HG03460 (cell line): Measurements from ENCODE around the gene ZFYVE26.

Source experiments
- ATAC-seq: cut with Tn5 transposase; IDR thresholded peaks from one replicate; pipeline ENCODE4 v1.9.1; 2021; ENCODE audit not compliant: unreplicated experiment

The ZFYVE26 gene

GRCh38 chr14:67817750-67818438 lies 1.5 kb upstream of the ZFYVE26 start:
- ATAC-seq: no peak

- no peak for ATAC-seq
Measured at GRCh38 chr14:67815573-67816225, 691 bp downstream of the ZFYVE26 start.

- no peak for ATAC-seq
Measured at GRCh38 chr14:67814821-67815220, 1.6 kb downstream of the ZFYVE26 start.

DNA sequence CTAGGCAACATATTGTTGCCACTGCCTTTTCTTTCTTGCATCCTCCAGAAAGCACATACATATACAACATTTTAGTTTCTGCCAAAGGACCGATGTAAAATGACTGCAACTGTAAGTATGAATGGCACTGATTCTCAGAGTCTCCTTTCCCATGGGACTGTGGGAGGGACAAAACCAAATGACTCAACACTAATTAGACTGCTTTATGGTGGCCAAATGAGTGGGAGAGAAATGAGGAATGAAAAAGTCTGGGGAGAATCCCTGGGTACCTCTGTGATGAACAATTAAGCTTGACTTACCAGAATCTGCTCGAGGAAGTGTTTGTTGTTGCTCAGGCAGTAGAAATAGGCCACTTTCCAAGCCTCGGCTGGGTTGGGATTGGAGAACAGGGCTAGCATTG lies 10.1 kb downstream of the ZFYVE26 start:
- no peak for ATAC-seq

- no peak for ATAC-seq
Measured at GRCh38 chr14:67800743-67801142, 15.6 kb downstream of the ZFYVE26 start.

- ATAC-seq: no peak
Measured at GRCh38 chr14:67798731-67799130, 17.7 kb downstream of the ZFYVE26 start.

GRCh38 chr14:67787673-67788072 lies 28.7 kb downstream of the ZFYVE26 start:
- ATAC-seq: no peak

DNA sequence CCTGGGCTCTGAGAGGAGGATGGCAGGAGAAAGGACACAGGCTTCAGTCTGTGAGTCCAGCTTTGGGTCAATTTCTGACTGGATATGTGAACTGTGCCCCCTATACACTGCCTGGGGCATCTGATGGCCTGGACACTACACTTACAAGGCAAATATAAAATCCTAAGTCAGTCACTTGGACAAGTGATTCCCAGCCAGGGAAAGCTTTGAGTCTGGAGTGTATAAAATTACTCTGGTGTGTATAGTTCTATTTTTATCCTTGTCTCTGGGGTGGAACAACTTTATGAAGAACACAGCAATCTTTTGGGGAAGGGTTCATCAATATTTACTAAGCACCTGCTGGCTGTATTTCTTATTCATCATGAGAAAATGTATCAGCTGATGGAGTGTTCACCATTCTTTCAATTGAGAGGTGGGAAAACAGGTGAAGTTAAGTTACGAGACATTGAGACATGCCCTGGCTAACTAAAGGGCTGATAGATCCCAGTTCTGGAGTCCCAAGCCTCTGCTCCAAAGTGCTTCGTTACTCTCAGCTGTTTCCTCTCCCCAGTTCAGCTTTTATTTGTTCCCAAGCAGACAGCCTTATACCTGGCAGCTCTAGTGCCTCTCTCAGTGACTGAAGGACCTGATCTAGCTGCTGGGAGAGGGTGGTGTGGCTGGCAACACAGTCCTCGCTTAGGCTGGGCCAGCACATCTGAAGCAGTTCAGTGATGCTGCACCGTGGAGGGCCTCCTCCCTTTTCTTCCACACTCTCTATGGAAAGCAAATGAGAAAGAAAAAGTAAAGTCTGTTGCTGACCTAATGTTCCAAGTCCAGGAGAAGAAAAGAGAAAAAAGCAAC lies 30.9 kb downstream of the ZFYVE26 start:
- ATAC-seq: no peak

DNA sequence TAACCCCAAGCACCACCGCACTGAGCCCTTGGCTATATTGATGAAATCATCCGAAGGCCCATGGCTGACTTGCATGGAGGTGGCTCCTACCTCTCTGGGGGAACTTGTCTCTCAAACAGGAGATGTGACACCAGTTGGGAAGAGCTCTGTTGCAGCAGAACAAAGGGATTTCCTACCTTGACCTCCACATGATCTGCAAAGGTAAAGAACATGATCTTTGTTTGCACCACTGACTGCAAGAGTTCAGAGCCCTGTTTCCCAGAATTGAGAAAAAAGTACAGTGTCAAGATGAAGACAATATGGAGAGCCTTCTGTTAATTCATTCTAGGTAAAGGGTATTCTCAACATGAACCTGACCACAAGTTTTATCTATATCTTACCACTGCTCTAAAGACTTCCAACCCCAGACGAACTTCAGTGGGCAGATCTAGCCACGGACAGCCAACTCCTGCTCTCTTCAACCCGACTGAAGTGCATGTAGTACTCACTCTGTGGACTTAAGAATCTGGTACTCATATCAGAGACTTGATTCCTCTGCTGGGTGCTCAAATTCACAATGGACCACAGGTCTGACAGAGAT lies 32.1 kb downstream of the ZFYVE26 start:
- ATAC-seq: no peak

DNA sequence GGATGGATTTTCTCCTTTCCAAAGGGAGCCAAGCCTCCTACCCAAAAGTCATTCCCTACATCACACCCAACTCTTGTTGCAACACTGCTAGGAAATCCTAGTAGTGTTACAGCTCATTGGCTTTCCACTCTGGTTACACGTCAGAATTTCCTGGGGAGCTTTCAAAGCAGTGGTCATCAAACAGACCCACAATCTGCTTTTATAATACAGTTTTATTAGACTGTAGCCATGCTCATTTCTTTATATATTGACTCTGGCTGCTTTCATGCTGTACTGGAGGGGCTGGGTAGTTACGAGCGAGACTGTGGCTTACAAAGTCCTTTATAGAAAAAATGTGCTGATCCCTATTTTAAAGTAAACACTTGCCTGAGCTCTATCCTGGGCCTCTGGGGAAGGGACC lies 34.3 kb downstream of the ZFYVE26 start:
- no peak for ATAC-seq

GRCh38 chr14:67778792-67779191 lies 37.6 kb downstream of the ZFYVE26 start:
- no peak for ATAC-seq

DNA sequence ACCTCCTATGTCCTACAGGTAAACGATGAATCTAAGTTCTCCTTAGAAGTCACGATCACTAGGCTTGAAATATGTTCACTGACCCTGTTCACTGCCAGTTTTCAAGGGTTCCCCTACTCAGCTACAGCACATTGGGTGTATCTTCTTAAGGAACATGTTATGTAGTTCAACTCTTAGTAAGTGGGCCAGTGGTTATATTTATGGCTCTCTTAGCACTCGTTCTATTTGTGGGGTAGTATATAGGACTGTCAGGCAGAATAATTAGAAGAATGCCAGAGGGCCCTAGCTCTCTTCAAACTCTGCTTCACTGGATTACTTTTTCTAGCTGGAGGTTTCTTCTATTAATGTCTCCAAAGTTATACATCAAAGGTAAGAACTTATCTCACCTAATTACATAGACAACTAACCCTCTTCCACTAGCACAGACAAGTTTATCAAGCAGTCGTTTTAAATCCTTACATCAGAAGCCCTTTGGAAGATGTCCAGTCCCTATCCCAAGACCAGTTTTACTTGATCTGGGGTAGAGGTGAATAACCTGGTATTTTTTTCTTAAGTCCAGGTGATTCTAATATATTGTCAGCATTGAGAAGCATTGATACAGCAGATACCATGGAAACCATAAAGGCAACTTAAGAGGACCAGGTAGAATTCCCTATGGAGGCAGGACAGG lies 39.6 kb downstream of the ZFYVE26 start:
- no peak for ATAC-seq

DNA sequence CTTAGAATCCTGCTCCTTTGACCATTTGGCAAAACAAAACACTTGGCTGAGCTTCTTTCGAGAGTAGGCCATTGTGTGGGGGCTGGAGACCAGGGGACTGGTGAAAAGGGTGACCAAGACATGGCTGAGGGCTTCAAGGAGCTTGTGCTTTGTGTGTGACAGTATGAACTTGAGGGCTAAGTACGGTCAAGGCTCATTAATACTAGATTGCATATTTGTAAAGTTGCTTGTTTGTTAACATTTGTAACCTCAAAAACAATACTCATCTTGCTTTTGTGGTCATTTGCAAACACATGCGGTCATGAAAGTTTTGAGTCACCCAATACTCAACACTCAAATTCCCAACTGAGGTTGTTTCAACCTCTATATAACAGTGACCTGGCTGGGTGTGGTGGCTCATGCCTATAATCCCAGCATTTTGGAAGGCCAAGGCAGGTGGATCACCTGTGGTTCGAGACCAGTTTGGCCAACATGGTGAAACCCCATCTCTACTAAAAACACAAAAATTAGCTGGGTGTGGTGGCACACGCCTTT lies 42.5 kb downstream of the ZFYVE26 start:
- ATAC-seq: no peak

DNA sequence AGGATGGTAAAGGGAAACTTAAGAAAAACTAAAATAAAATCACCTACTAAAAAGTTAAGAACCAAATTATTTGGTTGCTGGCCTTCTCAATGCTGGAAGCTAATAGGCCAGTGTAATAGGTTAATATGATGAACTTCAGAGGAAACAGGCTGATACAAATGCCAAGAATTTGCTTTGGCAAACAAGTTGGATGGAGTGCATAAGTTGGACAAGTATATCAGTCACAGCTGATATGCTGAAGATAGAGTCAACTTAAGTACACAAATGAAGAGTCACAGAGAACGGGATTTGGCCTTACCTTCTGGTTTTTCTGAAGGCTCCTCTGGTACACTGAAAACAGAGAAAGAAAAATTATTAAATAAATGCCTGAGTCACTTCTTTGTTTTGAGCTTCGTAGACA lies 48.2 kb downstream of the ZFYVE26 start:
- ATAC-seq: no peak

- no peak for ATAC-seq
Measured at GRCh38 chr14:67766035-67766680, 50.2 kb downstream of the ZFYVE26 start.

- no peak for ATAC-seq
Measured at GRCh38 chr14:67765192-67765834, 51.1 kb downstream of the ZFYVE26 start.

- ATAC-seq: no peak
Measured at GRCh38 chr14:67764496-67764895, 51.9 kb downstream of the ZFYVE26 start.

GRCh38 chr14:67763158-67763822 lies 53.1 kb downstream of the ZFYVE26 start:
- ATAC-seq: no peak

GRCh38 chr14:67762051-67762450 lies 54.3 kb downstream of the ZFYVE26 start:
- ATAC-seq: no peak
